Activated CD4-positive, alpha-beta T cell treated with anti-CD3 and anti-CD28 coated beads, Interleukin-2, amount 50 U/mL, for 1 hour (primary cell): ENCODE data around the gene RELB.
"Not testable (repeated sequence)": the region's sequence is repeated elsewhere in the genome, so short reads cannot be mapped to it uniquely, and the experiment has no call there.

Experiments used
- DNase-seq: peaks from one replicate; pipeline ENCODE4 v3.0.0-alpha.2; 2020

The RELB gene, protein sequence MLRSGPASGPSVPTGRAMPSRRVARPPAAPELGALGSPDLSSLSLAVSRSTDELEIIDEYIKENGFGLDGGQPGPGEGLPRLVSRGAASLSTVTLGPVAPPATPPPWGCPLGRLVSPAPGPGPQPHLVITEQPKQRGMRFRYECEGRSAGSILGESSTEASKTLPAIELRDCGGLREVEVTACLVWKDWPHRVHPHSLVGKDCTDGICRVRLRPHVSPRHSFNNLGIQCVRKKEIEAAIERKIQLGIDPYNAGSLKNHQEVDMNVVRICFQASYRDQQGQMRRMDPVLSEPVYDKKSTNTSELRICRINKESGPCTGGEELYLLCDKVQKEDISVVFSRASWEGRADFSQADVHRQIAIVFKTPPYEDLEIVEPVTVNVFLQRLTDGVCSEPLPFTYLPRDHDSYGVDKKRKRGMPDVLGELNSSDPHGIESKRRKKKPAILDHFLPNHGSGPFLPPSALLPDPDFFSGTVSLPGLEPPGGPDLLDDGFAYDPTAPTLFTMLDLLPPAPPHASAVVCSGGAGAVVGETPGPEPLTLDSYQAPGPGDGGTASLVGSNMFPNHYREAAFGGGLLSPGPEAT

GRCh38 chr19:45001087-45001739, at the start of gene RELB:
Gene RELB, plus strand, starts transcription at chr19:45001464. Its CDS starts 116 bp downstream, at chr19:45001580.
- DNase-seq, result peak; percentile 97

DNA sequence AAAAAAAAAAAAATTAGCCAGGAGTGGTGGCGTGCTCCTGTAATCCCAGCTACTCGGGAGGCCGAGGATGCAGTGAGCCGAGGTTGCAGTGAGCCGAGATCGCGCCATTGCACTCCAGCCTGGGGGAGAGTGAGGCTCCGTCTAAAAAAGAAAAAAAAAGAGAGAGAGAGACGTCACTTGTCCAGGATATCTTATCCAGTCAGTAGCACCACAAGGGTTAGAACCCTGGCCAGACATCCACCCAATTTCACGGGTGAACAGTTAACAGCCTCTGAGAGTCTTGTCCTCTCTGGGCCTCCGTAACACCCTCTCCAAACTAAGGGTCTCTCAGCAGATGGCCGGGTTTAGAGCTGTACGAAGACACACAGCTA, 47.0 kb upstream of the RELB start:
- no peak for DNase-seq

DNA sequence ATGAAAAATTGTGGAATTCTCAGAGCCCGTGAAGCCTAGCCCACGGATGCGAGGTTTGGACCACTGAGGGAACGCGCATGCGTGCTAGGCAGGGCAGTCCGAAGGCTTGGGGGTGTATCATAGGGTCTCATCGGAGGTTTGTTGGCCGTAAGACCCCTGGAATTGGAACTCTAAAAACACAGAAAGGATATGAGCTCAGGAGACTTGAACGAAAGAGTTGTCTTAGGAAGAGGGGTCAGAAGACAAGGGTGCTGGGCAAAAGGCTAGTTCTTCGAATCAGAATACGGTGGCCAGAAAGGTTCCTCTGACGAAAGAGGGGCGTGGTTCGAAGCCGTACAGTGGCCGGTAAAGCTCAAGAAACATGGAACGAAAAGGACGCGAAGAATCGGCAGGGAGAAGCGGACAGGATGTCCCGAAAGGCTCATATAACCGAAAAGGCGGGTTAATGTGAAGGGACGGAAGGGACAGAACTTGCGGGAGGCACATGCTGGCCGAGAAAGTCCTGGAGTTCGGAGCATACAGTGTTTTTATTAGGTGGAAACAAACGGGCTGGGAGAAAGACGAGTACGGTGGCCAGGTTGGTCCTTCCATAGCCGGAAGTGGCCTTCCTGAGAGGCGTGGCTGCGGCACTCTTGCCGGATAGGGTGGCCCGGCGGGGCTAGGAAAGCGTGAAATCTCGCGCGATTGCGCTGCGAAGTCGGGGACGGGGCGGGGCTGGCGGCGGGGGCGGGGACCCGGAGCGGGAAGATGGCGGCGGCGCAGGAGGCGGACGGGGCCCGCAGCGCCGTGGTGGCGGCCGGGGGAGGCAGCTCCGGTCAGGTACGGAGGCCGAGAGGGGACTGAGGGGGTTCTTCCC, 46.4 kb upstream of the RELB start, which contains the start of gene CLPTM1:
Gene CLPTM1, plus strand, starts transcription at position 732 of the 856 bp plus-strand sequence. Its CDS starts 16 bp downstream, at position 748.
- DNase-seq, result peak; percentile 96

GRCh38 chr19:44955505-44956439, 45.5 kb upstream of the RELB start:
- DNase-seq, result no peak

DNA sequence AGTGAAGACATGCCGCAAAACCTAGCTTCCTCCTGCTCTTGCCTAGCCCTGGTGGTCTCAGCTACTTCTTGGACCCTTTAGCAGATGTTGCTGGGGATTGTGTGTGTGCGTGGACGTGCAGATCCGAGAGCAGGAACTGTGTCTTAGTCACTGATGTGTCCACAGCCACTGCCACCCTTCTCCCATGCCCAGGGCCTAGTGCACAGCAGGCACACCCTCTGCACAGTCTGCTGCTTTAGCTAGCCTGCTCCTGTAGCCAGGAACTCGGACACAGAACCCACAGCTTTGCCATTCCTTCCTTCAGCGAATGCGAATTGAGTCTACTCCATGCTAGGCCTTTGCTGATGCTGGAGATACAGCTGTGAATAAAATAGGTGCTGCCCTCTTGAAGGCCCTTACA, 43.7 kb upstream of the RELB start:
- no peak for DNase-seq

- DNase-seq, result no peak
These were observed 43.2 kb upstream of the RELB start for GRCh38 chr19:44958090-44958489.

GRCh38 chr19:44959691-44960090, 41.6 kb upstream of the RELB start:
- DNase-seq, result no peak

GRCh38 chr19:44960906-44961728, 40.1 kb upstream of the RELB start:
- no peak for DNase-seq

GRCh38 chr19:44961821-44962220, 39.4 kb upstream of the RELB start:
- DNase-seq, result no peak

DNA sequence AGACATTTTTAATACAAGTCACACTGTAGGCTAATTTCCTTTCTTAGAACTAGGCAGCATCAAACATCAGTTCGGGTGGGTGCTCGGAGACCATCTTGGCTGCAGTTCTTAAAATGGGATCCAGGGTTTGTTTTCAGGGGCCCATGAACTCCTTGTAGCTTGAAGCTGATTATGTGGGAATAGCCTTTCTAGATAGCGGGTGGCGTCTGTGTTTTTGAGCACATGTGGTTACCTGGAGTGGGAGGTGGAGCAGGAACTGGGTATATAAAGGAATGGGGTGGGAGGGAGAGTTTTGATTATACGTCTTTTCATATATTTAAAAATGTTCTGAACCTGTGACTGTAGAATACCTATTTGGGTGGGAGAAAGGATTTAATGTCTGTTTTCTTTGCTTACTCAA, 33.1 kb upstream of the RELB start:
- DNase-seq, result no peak

GRCh38 chr19:44968670-44969069, 32.6 kb upstream of the RELB start:
- no peak for DNase-seq

- DNase-seq, result no peak
These were observed 31.8 kb upstream of the RELB start for GRCh38 chr19:44969437-44969836.

DNA sequence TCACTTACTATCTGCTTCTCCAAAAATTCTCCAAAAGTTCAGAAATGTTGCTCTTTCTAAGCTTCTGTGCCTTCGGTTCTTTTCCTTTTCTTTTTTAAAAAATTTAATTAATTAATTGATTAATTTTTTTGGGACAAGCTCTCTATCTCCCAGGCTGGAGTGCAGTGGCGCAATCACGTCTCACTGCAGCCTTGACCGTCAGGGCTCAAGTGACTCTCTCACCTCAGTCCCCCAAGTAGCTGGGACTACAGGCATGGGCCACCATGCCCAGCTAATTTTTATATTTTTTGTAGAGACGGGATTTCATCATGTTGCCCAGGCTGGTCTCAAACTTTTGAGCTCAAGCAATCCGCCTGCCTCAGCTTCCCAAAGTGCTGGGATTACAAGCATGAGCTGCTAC, 29.8 kb upstream of the RELB start:
- DNase-seq, result not testable (repeated sequence)

GRCh38 chr19:44972802-44973201, 28.5 kb upstream of the RELB start:
- no peak for DNase-seq

- no peak for DNase-seq
These were observed 27.1 kb upstream of the RELB start for GRCh38 chr19:44973982-44974735.

DNA sequence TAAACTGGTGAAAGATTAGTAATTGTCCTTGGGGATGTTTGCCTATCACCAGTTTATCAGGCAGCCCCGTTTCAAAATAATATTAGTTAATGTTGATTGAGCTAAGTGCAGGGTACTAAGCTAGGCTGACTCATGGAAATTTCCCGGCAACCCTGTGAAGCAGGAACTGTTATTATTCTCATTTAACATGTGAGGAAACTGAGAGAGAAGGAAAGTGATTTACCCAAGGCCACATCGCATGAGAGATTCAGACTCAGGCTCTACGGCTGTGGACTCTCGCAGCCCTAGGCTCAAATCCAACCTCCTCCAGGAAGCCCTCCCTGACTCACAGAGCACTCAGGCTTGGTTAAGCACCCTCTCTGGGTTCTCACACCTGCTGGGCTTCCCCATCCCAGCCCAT, 26.4 kb upstream of the RELB start:
- no peak for DNase-seq

DNA sequence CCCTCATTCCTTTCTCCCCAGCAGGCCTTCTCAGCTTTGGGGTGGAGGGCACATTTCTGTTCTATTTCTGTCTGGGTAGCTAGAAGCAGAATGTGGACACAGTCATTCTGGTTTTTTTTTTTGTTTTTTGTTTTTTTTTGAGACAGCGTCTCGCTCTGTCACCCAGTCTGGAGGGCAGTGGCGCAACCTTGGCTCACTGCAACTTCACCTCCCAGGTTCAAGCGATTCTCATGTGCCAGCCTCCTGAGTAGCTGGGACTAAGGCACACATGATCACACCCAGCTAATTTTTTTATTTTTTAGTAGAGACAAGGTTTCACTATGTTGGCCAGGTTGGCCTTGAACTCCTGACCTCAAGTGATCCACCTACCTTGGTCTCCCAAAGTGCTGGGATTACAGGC, 25.8 kb upstream of the RELB start:
- no peak for DNase-seq

- no peak for DNase-seq
These were observed 17.3 kb upstream of the RELB start for GRCh38 chr19:44984005-44984404.

- DNase-seq, result no peak
These were observed 15.8 kb upstream of the RELB start for GRCh38 chr19:44985445-44985844.

- no peak for DNase-seq
These were observed 14.9 kb upstream of the RELB start for GRCh38 chr19:44986389-44986788.
